Panc1 (cell line): ENCODE measurements around the gene TMEM242. TPM values are rescaled to one million over a fixed set of nuclear protein-coding genes. Genes with fewer than 3 reads are reported as not detected.

Experiments used
- ATAC-seq: fragments of 200-7000 bp; cut with Tn5 transposase; 2 replicates; pipeline ENCODE4 v1.9.1; 2020; ENCODE audit warnings: mild to moderate bottlenecking, moderate library complexity
- BruUV-seq: library from RNA; stranded (reverse); fragments of 400-500 nt; replicated peaks from 2 replicates; lab custom pipeline; 2021; lab: Mats Ljungman, UMichigan
- CTCF ChIA-PET: fragments of 300-600 bp; sonication (Branson Sonifier 250); formaldehyde crosslinking; loops from one replicate; lab custom pipeline; 2022; ENCODE audit warnings: antibody characterized with exemption; lab: Charles Lee
- POLR2A ChIA-PET: fragments of 300-600 bp; sonication (Branson Sonifier 250); formaldehyde crosslinking; loops from one replicate; lab custom pipeline; 2022; ENCODE audit warnings: antibody characterized with exemption; lab: Charles Lee
- DNase-seq: peaks from one replicate; pipeline ENCODE4 v3.0.0-alpha.2; 2010; ENCODE audit warnings: low read depth, low spot score
- H3K27ac ChIP-seq: 2 replicates; pipeline ENCODE4 v1.5.1; 2011; ENCODE audit warnings: mild to moderate bottlenecking, low read length, inconsistent platforms
- H3K27me3 ChIP-seq: fragments of 200-500 bp; sonication (Bioruptor generic); 2 replicates; pipeline ENCODE4 v1.6.0; 2014; ENCODE audit warnings: low read length, inconsistent platforms; ENCODE audit not compliant: control insufficient read depth, insufficient read depth
- H3K36me3 ChIP-seq: fragments of 200-500 bp; sonication (Bioruptor generic); 2 replicates; pipeline ENCODE4 v1.5.1; 2014; ENCODE audit warnings: inconsistent platforms, mild to moderate bottlenecking, low read length, moderate library complexity; ENCODE audit not compliant: control insufficient read depth, insufficient read depth
- H3K4me1 ChIP-seq: 2 replicates; pipeline ENCODE4 v1.5.1; 2011; ENCODE audit warnings: inconsistent platforms, mild to moderate bottlenecking, low read length, moderate library complexity; ENCODE audit not compliant: control insufficient read depth, insufficient read depth
- H3K4me3 ChIP-seq, 2 experiments: 2 replicates each; pipeline ENCODE4 v1.5.1; 2011 to 2012; ENCODE audit warnings: low read depth in 2 of 2, low read length in 2 of 2, mild to moderate bottlenecking in 2 of 2, inconsistent platforms in 1 of 2, moderate library complexity in 1 of 2
- H3K9me3 ChIP-seq: fragments of 200-500 bp; sonication (Bioruptor generic); 2 replicates; pipeline ENCODE4 v1.5.1; 2014; ENCODE audit warnings: low read depth, mild to moderate bottlenecking, inconsistent platforms, low read length, moderate library complexity; ENCODE audit not compliant: control insufficient read depth, insufficient read depth
- CTCF ChIP-seq: fragments of 450-650 bp; IDR thresholded peaks from 2 replicates; pipeline ENCODE4 v1.5.1; 2017; ENCODE audit warnings: mild to moderate bottlenecking
- POLR2AphosphoS5 ChIP-seq: IDR thresholded peaks from 2 replicates; pipeline ENCODE4 v1.6.1; 2012; ENCODE audit warnings: mild to moderate bottlenecking, low read depth, low read length, moderate library complexity
- REST ChIP-seq, 2 experiments: IDR thresholded peaks; 2 replicates each; pipeline ENCODE4 v1.6.1; 2011 to 2012; ENCODE audit warnings: low read depth in 2 of 2, control low read depth in 1 of 2, low read length in 1 of 2, mild to moderate bottlenecking in 1 of 2, moderate library complexity in 1 of 2; ENCODE audit not compliant: insufficient read depth in 1 of 2
- SIN3A ChIP-seq: IDR thresholded peaks from 2 replicates; pipeline ENCODE4 v1.6.1; 2012; ENCODE audit warnings: low read depth, mild to moderate bottlenecking, low read length, moderate library complexity, borderline replicate concordance; ENCODE audit not compliant: insufficient read depth
- TCF7L2 ChIP-seq: IDR thresholded peaks from 2 replicates; pipeline ENCODE4 v1.6.1; 2011; ENCODE audit warnings: mild to moderate bottlenecking, low read depth, low read length, inconsistent platforms
- in situ Hi-C: cut with HindIII; loops from 2 replicates; pipeline ENCODE4 v1.10.0; 2016; ENCODE audit warnings: low sequenced_read_pairs, low pct_unique_long_range_greater_than_20kb
- intact Hi-C: fragments of 100-400 bp; cut with micrococcal nuclease; formaldehyde crosslinking; loops from one replicate; pipeline ENCODE4 v1.10.0; 2022; ENCODE audit not compliant: unreplicated experiment
- total RNA-seq: library from RNA; stranded (reverse); gene quantifications from one replicate; pipeline ENCODE4 v1.2.1, GENCODE V29; 2021; ENCODE audit not compliant: unreplicated experiment

TMEM242 gene
- total RNA-seq, 1 experiment from 2014 or later: 6.8 TPM

- no peak for ATAC-seq
- TF ChIP-seq CTCF: no peak
- TF ChIP-seq TCF7L2: no peak
- no peak for TF ChIP-seq REST (IDR thresholded peaks at IDR 0.05; ENCODE audit: insufficient read depth in 1 of 2, low read depth in 2 of 2, low read length in 1 of 2)
- no peak for TF ChIP-seq POLR2AphosphoS5
- no peak for TF ChIP-seq SIN3A
- H3K4me1 ChIP-seq: no peaks in the 10 kb centered on the region
- no peak overlapping the region for H3K4me3 ChIP-seq
- ChIA-PET POLR2A (no interaction called here), CTCF (no interaction called here)
- no peaks in the 10 kb centered on the region for H3K36me3 ChIP-seq
- no TSS peak for BruUV-seq
- H3K27ac ChIP-seq: no peak overlapping the region
- intact Hi-C loops: no loop called here
- no peak for DNase-seq
- H3K27me3 ChIP-seq: peaks cover 8% of the 10 kb centered on the region
- in situ Hi-C loops: no loop called here
- H3K9me3 ChIP-seq: no peaks in the 10 kb centered on the region
These were observed 68.8 kb downstream of the TMEM242 start for GRCh38 chr6:157254538-157254937.

- BruUV-seq: no TSS peak
- in situ Hi-C loops: no loop called here
- no peak for TF ChIP-seq SIN3A
- TF ChIP-seq TCF7L2: no peak
- TF ChIP-seq REST (IDR thresholded peaks at IDR 0.05; ENCODE audit: insufficient read depth in 1 of 2, low read depth in 2 of 2, low read length in 1 of 2): no peak
- no peak for TF ChIP-seq POLR2AphosphoS5
- TF ChIP-seq CTCF: no peak
- H3K27me3 ChIP-seq: peaks cover 8% of the 10 kb centered on the region
- no peak overlapping the region for H3K4me3 ChIP-seq
- ATAC-seq: no peak
- DNase-seq: no peak
- H3K27ac ChIP-seq: no peak overlapping the region
- intact Hi-C loops: no loop called here
- no peaks in the 10 kb centered on the region for H3K4me1 ChIP-seq
- H3K9me3 ChIP-seq: no peaks in the 10 kb centered on the region
- ChIA-PET CTCF (no interaction called here), POLR2A (interaction anchor here (0.5 kb wide), 1 partner anchor 471 kb away, joined by 7 read pairs; no protein-coding TSS in a partner anchor)
- no peaks in the 10 kb centered on the region for H3K36me3 ChIP-seq
These were observed 69.6 kb downstream of the TMEM242 start for GRCh38 chr6:157253699-157254098.
